GM12891 (cell line): Measurements from ENCODE around the gene ICOS.

Experiments used
- DNase-seq: peaks from one replicate; pipeline ENCODE4 v3.0.0; 2011; ENCODE audit warnings: low spot score; ENCODE audit not compliant: insufficient read length
- FAIRE-seq: peaks from 2 replicates; lab custom pipeline; 2011; peaks lifted over from hg19 to GRCh38; lab: Jason Lieb, UNC
- PAX5 ChIP-seq: IDR thresholded peaks from 2 replicates; pipeline ENCODE4 v1.6.1; 2011; ENCODE audit warnings: low read length, moderate library complexity, mild to moderate bottlenecking; ENCODE audit not compliant: insufficient read depth, severe bottlenecking
- POLR2A ChIP-seq: IDR thresholded peaks from 2 replicates; pipeline ENCODE4 v1.6.1; 2011; ENCODE audit warnings: low read depth, low read length, control low read depth
- POLR2AphosphoS5 ChIP-seq: IDR thresholded peaks from 2 replicates; pipeline ENCODE4 v1.6.1; 2011; ENCODE audit warnings: low read depth, low read length, control low read depth
- POU2F2 ChIP-seq: IDR thresholded peaks from 2 replicates; pipeline ENCODE4 v1.6.1; 2011; ENCODE audit warnings: low read depth, mild to moderate bottlenecking, control low read depth, low read length, moderate library complexity
- SPI1 ChIP-seq: IDR thresholded peaks from 2 replicates; pipeline ENCODE4 v1.6.1; 2011; ENCODE audit warnings: low read depth, low read length, control low read depth
- TAF1 ChIP-seq: IDR thresholded peaks from 2 replicates; pipeline ENCODE4 v1.6.1; 2011; ENCODE audit warnings: low read depth, low read length, control low read depth

The ICOS gene

DNA sequence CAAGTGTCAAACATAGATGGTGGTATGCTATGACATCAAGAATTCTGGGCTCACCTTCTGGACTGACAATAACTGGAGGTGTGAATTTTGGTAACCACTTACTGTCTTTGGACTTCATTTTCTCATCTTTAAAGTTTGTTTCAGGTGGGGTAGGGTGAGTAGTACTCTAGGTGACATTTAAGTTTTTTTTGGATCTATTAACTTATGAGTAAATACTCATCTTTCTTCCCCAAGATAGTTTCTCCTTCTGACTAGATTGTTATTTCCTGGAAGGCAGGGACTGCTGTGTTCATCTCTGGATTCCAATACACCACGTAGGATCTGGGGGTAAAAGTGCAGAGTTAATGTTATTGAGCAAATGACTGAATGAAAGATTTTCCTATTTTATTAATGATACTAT, 55.9 kb downstream of the ICOS start:
- DNase-seq, result no peak
- FAIRE-seq, result no peak
- TF ChIP-seq POU2F2 (no peak), TAF1 (no peak), PAX5 (no peak), POLR2AphosphoS5 (no peak), POLR2A (no peak), SPI1 (no peak)

DNA sequence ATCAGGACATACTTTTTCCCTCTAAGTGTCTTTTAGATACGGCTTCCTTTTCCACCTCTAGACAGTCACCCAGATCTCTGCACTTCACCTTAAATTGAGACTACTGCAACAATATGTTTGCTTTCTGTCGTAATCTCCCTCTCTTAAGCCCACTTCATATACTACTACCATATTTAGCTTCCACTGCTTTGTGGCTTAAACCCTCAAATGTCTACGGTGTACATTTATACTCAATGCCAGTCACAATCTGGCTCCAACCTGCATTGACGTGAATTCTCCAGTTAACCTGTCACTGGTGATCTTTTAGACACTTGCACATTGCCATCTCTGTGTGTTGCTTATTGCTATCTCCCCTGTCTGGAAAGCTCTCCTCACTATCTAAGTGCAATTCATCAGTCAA, 56.4 kb downstream of the ICOS start:
- no peak for TF ChIP-seq POU2F2
- DNase-seq (no peak), FAIRE-seq (no peak)

DNA sequence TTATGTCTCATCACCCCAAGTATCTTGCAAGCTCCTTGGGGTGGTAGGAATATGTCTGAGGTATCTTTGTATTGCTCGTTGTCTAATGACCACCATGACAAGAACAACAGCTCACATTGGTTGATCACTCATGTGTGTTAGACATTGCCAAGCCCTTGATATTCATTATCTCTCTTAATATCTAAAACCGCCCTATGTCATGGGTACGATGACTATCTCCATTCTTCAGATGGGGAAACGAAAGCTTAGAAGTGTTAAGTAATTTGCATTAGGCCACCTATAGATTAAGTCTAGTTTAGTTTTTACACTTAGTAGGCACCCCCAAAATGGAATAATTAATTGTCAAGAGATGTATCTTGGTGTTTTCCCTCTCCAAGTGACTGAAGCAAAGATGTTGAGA, 57.0 kb downstream of the ICOS start:
- no peak for DNase-seq
- TF ChIP-seq SPI1 (no peak), TAF1 (no peak), PAX5 (no peak), POU2F2 (no peak), POLR2A (no peak), POLR2AphosphoS5 (no peak)
- no peak for FAIRE-seq

DNA sequence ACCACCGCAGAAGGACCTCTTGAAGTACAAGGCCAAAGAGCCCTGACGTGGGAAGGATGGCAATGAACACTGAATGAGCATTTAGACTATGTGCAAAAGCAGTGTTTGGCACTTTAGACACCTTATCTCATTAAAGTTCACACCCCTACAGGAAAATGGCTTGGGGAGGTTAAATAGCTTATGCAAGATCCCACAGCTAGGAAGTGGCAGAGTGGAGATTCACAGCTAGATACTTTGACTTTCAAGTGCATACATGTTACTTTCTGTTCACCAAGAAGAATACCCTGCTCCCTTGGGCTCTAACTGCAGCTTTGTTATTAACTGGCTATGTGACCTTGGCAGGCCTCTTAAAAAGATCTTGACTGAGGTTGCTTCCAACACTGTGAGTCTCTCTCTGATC, 58.2 kb downstream of the ICOS start:
- TF ChIP-seq POU2F2 (no peak), PAX5 (no peak), SPI1 (no peak), TAF1 (no peak), POLR2A (no peak), POLR2AphosphoS5 (no peak)
- no peak for DNase-seq
- no peak for FAIRE-seq

DNA sequence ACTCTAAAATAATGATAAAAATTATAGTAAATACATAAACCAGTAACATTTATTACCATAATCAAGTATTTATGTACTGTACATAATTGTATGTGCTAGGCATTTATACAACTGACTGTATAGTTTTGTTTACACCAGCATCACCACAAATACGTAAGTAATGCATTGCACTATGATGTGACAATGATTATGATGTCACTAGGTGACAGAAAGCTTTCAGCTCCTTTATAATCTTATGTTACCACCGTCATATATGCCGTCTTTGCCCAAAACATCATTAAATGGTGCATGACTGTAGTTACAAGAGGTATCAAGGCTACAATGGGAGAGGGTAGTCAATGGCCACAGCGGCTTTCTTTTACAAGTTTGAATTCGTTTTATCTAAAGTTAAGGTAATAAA, 60.1 kb downstream of the ICOS start:
- TF ChIP-seq POLR2AphosphoS5 (no peak), POU2F2 (no peak), PAX5 (no peak), SPI1 (no peak), POLR2A (no peak), TAF1 (no peak)
- no peak for FAIRE-seq
- DNase-seq, result no peak

DNA sequence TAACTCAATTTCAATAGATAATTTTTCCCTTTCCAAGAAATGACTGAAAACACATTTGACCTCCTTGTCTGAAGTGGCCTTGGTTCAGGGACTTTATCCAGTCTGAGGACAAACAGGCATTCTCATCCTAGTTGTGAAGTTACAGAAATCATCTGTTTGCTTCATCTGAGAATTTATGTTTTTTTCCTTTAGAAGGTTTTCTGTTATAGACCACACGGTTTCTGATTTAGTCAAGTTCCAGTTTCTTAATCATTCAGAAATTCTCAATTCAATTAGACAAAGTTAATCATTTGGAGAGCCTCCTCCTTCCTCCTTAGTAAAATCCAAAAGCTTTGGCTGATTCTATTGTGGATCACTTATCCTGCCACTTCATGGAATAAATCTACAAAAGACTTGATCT, 60.9 kb downstream of the ICOS start:
- DNase-seq (no peak), FAIRE-seq (no peak)
- TF ChIP-seq PAX5 (no peak), SPI1 (no peak)

DNA sequence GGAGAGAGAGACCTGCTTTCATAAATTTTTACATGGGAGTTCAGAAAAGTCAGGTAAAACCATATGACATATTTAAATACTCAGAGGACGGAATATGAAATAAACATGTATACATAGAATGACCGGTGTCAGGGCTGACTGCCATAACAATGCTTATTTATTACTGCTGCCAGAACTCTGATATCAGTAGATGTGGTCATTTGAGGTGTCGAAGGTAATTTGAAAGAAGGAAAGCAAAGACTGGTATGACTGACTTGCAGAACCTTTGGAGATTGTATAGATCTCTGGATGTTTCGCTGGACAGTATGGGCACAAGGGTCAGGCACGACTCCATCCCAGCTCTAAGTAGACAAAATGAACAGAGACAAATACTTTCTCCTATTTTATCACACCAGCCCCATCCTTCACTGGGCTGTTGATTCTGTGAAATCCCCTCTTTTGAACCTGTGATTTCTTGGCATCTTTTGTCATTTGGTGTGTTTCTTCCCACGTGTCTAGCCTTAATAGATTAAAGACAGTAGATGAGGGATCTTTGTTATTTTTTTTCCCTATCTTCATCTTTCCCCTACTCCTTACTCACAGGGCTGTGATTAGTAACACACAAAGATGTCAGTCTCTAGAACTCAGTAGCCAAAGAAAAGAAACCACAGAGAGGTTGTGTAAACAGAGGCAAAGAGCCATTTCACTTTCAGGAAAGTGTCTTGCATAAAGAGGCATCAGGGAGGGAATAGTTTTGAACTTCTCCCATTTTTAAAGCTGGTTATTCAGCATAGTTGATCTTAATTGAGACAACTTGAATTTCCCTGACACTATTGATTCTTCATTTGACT, 61.6 kb downstream of the ICOS start:
- DNase-seq (no peak), FAIRE-seq (no peak)
- TF ChIP-seq POU2F2 (no peak), SPI1 (no peak), PAX5 (no peak), POLR2AphosphoS5 (no peak), TAF1 (no peak), POLR2A (no peak)

DNA sequence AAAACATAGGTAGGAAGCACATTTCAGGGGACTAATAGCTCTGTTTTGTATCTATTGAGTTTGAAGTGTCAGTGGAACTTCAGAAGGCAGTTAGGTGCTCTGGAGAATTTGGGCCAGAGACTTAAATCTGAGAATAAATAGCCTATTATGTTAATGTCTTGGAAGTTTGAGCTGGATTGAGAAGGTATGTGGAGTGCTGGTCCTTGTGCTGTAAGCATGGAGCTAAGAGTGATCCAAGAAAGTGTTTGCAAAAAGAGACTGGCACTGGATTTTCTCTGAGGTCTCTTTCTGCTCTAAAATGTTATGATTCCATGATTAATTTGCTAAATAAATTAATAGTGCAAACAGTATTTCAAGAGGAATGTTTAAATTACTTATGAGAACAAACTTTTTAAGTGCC, 63.3 kb downstream of the ICOS start:
- FAIRE-seq, result no peak
- no peak for TF ChIP-seq POU2F2
- no peak for TF ChIP-seq SPI1
- TF ChIP-seq POLR2A, result no peak
- TF ChIP-seq POLR2AphosphoS5, result no peak
- TF ChIP-seq PAX5, result no peak
- no peak for TF ChIP-seq TAF1
- no peak for DNase-seq

DNA sequence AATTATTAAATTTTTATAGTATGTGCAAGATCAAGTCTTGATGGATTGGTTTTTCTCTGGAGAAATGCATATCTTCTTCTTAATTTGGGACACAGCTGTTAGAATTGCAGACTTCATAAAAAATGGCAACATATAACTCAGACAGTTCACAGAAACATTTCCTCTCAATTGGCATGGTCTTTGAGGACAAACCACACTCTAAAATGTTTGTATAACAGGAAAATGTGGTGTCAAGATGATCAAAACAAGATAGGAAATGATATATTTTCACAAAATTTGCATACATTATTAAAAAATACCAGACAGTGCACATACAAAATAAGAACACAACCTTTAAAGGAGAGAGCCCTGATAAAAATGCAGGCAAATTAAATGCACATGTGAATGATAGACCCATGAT, 63.9 kb downstream of the ICOS start:
- FAIRE-seq, result no peak

DNA sequence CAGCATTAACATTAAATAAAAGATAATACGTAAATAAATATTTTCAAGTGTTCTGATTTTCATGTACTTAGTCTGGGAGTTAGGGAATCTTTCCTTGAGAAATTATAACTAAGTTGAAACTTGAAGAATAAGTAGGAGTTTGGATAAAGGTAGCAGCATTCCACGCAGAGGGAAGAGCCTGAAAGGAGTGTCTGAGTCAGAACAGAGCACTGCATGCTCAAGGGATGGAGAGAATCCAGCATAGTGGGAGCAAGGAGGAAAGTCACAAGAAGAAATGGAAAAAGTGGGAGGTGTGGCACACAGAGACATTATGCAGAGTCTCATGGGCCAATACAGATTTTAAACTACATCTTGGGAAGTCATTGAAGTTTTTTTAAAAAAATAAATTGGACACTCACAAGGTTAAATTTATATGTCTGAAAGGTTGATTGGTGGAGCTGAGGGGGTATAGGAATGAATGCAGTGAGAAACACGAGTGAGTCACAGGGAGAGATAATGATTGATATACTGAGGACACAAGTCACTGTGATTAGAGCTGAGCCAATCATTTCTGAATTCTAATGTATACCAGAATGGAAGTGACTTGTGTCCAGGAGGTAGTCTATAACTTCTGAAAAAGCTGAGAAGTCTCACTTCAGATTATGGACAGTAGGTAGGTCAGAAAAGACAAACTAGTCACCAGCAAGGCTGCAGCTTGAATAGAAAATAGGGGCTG, 66.9 kb downstream of the ICOS start:
- no peak for TF ChIP-seq POU2F2
- no peak for TF ChIP-seq TAF1
- no peak for TF ChIP-seq POLR2AphosphoS5
- no peak for TF ChIP-seq SPI1
- no peak for TF ChIP-seq POLR2A
- no peak for TF ChIP-seq PAX5

More for the DNA sequence above, 63.9 kb downstream of the ICOS start:
- no peak for DNase-seq
- TF ChIP-seq POU2F2, result no peak
- TF ChIP-seq SPI1, result no peak
- TF ChIP-seq POLR2A, result no peak
- no peak for TF ChIP-seq PAX5
- TF ChIP-seq POLR2AphosphoS5, result no peak
- TF ChIP-seq TAF1, result no peak

DNA sequence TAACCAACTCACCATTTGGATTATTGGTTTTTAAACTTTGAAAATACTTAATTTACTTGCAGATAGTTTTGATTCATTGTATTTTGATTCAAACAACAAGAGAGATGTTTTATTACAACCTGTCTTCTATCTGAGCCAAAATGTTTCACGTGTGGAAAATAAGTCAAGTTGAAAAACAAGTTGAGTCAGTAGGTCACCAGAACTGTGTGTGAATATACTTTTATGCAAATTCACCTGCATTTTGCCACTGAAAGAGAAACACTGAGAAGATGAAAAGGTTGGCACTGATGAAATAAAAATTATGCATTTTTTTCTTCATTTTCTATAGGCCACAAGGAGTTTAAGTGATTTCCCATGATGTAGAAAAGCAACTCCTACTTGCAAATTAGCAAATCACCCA, 68.3 kb downstream of the ICOS start:
- FAIRE-seq, result peak; percentile 28
- DNase-seq, result no peak
- no peak for TF ChIP-seq PAX5
- TF ChIP-seq POLR2A, result no peak
- no peak for TF ChIP-seq POU2F2
- no peak for TF ChIP-seq SPI1
- no peak for TF ChIP-seq POLR2AphosphoS5
- TF ChIP-seq TAF1, result no peak

More for the DNA sequence above, 66.9 kb downstream of the ICOS start:
- no peak for FAIRE-seq
- no peak for DNase-seq
